AG08395 (cell line): Measurements from ENCODE around the gene ZRANB3.

Experiments used
- DNase-seq: peaks from one replicate; pipeline ENCODE4 v3.0.0; 2012; ENCODE audit warnings: mixed read lengths, low spot score

ZRANB3 gene

DNA sequence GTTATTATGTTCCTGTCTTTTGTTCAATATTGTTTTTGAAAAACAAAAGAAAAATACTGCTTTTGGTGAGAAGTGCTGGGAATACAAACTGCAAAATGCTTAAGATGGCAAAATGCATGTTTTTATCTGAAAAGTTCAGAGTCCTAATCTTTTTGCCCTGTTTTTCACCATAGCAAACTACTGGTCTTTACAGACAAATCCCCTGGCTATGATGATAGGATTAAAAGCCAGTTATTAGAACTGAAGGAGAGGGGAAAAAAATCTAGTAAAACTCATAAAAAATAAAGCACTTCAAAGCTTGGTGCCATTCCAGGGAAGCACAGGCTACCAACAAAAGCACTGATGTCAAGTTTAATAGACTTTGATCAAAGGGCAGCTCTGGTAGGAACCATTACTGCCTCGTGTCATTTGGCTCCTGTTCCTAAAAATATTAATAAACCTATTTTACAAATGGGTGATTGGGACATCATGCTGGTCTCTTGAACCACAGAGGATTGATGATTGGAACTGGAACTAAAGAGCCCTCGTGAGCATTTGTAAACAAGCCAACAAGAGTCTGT is 284.2 kb downstream of the ZRANB3 start:
- DNase-seq, result no peak

DNA sequence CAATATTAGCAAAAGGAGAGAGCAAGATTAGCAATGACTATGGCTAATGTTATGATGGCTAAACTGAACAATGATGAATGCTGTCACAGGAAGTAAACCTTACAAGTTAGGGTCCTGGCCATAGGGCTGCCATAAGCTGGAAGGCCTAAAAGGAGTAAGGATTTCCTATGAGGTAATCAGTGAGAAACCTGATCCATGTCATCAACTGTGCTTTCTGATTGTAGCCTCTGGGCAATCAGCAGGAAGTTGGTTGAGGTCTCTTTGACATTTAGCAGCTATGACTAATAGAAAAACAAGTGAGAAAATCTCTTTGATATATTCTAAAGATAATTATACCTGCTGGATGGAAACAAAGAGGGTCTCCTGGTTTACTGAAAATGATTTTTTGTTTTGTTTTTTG is 285.9 kb downstream of the ZRANB3 start:
- DNase-seq, result no peak

DNA sequence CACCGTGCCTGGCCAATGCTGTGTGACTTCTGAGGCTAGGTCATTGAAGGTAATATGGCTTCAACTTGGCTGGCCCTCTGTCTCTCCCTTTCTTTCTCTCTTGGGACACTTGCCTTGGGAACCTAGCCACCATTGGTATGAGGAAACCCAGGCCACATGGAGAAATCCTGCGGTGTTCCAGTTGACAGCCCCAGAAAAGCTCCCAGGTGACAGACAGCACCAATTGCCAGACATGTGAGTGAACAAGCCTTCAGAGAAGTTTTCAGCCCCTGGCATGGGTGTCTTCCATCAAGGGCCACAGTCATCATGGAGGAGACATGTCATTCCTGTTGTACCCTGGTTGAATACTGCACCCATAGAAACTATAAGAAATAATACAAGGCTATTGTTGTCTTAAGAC is 292.4 kb downstream of the ZRANB3 start:
- DNase-seq, result no peak

DNA sequence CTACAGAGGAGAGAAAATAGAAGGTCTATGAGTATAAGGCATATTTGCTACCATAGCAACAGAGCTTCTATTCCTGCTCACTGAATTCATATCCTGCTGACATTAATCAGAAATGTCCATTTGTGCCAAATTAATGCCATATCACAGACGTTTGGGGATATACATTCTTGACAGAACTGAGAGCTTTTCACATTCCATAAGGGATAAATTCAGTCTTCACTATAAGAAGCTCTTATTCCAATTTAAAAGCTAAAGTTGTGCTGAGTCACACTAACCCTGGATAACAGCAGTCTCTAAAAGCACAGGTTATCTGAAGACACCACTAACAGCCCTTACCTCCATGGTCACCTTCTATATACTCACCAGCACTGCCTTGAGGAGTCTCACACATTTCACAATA is 300.9 kb downstream of the ZRANB3 start:
- DNase-seq, result no peak

DNA sequence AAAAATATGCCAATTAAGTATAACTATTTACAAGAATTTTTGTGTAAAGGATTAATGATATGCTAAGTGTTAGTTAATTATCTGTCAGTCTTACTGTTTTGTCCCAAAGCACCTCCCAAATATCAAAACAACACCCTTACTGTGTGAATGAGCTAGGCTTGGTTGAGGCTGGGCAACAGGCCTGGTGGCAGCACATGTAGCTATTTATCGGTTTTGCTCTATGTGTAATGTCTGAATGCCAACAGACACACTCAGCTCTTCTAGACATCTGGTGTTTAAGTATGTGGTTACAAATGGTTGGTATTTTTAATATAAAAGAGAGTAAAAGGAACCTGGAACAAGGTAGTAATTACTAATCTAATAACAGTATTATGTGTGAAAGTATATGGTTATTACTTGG is 303.6 kb downstream of the ZRANB3 start:
- peak; percentile 40 for DNase-seq

DNA sequence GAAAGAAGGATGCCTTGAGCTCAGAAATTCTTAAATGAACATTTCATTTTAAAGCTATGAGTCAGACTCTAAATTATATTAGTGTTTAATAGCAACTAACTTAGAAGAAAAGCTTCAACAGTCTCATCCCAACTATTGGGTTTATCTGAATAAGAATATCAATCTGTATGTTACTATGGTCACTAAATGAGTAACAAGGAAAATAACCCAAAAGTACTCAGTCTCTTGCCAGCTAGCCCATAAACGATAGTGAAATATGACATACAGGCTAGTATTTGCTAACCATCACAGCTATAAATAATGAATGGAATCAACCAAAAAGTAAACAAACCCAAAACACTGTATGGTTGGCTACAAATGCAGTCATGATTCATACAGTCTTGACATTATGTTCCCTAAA is 304.1 kb downstream of the ZRANB3 start:
- DNase-seq, result peak; percentile 36

DNA sequence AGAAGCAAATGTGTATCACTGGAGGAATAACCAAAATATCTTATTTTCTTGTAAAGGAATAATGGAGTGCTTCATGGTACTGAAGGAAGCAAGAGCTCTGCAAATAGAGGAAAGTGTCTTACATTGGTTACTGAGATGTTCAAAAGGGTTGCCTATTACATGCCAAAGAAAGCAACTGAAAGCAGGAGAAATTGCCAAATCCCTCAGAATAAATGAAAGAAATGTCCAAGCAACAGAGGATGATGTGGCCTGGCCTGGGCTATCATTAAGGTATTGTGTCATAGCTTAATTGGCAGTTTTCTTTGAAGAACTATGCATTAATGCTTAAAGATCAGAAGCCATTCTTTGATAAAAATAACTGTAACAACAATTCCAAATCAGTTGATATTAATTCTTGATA is 305.2 kb downstream of the ZRANB3 start:
- DNase-seq, result no peak

DNA sequence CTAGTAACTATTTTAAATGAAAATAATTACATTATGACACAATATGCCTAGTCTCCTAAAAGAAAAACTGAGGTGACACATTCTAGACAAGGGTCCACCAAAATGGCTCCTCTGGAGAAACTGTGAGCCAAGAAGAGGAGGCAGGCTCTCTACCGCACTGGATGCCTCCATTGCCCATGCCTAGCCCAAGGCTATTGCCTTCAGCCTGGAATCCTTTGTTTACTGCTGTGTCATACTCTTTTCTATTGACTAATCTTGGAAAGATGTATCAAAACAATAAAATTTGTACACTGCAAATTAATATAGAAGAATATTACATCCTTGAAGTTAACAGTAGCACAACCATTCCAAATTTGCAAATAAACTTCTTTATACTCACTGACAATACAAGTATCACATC is 311.8 kb downstream of the ZRANB3 start:
- DNase-seq, result no peak

DNA sequence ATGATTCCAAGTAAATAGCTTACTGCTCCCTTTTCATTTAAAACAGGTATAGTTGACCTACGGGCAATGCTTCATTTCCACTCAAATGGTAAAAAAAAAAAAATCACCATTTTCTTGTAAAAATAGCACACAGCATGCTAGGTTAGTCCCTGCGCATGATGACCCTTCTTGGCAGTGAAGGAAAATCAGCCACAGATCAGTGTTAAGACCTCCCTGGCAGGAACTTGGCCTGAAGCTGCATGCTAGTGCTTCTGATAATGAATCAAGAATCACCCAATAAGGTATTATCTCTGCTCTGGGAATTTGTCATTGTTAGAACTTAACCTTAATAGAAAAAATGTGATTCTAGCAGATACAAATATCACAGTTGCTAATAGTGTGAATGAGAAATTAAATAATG is 312.6 kb downstream of the ZRANB3 start:
- no peak for DNase-seq

DNA sequence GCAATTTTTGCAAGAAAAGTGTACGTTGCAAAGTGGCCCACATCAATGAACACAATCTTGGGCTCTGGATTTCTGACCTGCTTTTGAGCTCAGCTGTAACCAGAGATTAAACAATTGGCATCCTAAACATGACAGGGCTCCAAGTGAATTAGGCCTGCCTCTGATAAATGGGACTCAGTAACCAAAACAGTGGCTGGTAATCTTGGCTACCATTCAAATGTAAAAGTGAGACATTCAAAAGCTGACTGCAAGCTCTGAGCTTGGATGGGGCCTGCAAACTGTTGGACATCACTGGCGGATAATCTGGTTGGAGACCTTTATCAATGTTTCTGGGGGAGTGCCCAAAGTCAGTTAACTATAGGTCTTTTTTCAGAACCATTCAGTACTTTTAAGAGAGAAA is 318.3 kb downstream of the ZRANB3 start:
- DNase-seq, result no peak

DNA sequence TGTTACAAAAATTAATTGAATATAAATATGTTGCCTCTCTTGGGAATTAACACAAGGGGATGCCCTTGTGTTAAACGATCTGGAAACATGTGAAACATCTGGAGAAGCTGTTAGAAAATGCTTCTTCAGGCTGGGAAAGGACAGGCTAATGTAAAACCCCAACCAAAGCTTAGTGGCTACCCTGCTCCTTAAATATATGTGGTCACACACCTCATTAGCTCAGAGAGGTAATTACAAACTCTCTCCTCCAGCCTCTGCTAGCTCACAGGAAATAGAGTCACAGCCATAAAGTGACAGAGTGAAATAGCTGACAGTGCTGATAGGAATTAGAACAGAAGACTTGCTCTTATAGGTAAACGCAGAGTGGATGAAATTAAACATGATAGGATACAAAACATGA is 323.0 kb downstream of the ZRANB3 start:
- DNase-seq, result no peak

DNA sequence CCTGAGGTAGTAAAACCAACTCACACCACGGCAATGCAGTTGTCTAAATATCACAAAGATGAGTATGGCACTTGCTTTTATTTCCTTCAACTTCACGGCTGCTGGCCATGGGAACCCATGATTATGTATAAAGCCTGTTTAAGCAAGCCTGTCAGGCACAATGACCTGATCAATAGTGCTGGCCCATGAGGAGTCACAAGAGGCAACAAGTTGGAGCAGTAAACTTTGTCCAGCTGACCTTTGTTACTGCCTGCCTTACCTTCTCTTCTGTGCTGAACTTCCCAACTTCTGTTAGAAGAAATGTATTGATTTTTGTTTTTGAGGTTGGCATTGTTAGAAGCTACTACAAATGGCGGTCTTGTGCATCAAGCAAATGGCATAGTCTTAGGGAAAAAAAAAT is 327.1 kb downstream of the ZRANB3 start:
- no peak for DNase-seq

DNA sequence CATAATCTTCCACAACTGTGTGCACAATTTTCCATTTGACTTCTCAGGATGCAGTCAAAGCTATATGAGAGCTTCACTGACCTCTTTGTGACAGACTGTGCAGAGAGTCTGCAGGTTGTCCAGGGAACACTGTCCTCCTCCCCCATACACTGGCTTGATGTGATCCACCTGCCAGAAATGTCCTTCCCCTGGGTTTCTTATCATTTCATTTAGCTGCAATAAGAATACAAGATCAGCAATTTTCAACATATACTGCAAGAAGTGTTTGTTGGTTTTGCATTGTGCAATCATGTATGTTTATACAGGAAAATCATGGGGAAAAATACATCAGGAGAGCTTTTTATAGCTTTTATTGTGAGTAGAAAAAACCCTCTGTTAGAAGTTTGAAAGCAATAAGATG is 328.3 kb downstream of the ZRANB3 start:
- DNase-seq, result no peak

DNA sequence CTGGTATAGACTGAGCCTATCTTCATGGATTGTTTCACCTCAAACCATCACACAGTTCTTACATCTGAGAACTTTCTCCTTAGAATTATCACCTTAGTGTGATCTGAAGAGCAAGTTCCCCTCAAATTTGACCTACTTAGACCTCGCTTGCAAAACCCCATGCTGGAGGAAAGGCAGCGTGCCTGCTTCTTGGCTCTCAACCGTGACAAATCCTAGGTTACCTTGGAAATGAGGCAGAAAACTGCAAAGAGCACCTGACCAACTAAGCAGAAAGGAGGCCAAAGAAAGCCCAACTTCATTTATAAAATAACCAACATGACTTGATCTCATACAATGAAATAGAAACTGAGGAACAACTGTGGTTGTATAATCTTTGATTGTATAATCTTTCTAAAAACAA is 332.5 kb downstream of the ZRANB3 start:
- DNase-seq, result no peak

DNA sequence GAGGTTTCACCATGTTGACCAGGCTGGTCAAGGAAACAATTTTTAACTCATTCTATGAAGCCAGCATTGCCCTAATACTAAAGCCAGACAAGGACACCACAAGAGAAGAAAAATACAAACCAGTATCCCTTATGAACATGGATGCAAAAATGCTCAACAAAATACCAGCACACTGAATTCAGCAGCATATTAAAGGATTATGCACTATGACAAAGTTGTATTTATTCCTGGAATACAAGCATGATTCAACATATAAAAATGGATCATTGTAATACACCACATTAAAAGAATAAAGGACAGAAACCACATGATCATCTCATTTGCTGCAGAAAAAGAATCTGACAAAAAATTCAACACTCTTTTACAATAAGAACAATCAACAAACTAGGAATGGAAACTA is 340.2 kb downstream of the ZRANB3 start:
- no peak for DNase-seq

DNA sequence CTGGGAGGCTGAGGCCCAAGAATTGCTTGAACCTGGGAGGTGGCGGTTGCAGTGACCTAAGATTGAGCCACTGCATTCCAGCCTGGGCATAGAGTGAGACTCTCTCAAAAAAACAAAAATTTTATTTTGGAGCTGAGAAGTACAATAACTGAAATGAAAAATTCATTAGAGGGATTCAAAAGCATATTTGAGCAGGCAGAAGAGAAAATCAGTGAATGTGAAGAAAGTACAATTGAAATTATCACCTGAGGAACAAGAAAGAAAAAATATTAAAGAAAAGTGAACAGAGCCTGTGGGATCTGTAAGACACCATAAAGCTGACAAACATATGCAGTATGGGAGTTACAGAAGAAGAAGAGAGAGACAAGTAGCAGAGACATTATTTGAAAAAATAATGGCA is 341.9 kb downstream of the ZRANB3 start:
- no peak for DNase-seq

DNA sequence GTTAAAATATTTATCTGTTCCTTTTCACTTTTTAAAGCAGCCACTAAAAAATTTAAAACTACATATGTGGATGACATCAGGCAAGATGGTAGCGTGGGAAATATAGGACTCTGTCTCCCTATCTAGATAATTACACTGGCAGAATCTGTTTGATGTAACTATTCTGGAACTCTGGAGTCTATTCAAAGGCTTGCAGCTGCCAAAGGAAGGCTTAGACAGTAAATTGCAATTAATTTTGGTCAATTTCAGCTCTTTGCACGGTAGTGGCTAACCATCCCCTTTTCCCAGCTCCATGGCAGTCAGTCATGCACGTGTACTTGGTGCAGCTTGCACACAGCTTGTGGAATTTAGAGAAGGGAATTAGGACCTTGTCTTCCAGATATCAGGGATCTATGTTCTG is 343.7 kb downstream of the ZRANB3 start:
- DNase-seq, result no peak

DNA sequence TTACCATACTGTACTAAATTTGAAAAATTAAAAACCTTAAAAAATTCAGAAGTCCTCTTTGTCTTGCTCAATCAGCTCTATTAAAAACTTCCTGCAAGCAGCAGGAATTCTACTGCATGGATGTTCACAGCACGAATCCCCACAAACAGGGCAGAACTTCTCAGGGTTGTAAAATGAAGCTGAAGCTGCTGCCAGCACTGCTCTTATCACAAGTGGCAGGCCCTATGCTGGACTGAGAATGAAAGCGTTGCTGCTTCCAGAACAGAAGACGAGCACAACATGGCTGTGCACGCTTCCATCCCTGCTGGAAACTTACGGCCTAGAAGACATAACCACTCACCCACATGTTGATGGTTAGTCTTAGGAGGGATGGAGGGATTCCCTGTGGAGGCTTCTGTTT is 345.0 kb downstream of the ZRANB3 start:
- no peak for DNase-seq

DNA sequence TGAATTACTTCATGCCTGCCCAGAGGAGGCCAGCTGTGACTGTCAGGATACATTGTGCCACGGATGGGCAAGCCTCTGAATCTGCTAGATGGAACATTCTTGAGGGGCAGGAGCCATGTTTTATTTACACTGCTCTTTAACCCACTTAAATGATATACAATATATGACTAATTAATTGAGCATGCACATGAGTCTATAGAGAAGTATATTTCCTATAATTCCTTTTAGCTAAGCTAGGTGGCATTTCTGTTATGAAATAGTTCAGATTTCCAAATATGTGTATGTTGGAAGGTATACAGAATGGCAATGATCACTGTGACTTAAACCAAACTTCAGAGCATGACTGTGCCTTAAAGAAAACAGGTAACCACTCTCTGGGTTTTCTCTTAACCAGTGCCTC is 347.2 kb downstream of the ZRANB3 start:
- DNase-seq, result no peak

DNA sequence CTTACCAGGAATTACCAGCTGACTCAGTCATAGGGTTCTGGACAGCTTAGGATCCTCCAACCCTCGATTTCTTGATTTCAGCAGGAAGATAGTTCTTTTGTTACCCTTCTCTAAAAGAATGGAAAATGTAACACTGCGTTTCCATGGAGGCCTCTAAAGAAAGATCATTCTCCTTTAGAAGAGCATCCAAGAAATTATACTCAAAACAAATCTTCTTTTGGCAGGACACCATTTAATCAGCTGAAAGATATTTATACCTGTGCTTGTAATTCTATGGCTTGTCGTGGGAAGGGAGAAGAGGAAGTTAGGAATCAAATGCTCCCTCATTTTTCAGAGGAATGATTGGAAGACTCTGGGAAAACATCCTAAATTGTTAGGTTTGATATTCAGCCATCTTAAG is 348.4 kb downstream of the ZRANB3 start:
- no peak for DNase-seq

DNA sequence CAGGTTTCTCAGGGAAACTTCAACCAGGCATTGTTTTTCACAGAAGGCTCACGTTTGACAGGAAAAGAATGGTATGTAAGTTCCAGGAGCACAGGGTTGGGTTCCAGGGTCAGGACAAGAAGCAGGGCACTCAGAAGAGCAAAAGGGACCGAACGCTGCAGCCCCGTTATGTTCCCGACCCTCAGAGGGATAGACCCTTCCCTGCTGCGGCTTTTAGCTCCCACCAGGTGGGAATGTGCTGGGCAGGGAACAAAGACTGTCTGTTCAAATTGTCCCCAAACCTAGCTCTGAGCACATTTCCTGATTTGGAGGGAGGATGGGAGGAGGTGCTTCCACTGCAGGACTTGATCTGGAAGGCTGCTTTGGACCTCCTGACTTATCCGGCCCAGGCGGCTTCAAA is 348.8 kb downstream of the ZRANB3 start:
- DNase-seq, result no peak

DNA sequence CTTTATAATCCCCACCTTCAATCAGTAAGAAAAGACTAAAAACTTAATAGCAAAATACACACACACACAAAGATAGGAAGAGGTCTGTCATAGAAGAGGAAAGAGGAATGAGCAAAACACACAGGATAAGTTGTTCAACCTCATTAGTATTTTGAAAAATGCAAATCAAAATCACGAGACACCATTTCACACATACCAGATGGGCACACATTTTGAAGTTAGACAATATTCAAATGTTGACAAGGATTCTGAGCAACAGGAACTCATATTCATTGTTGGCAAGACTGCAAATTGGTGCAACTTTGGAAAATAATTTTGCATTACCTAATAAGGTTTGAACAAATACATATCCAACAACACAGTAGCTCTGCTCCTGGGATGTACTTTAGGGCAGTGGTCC is 351.3 kb downstream of the ZRANB3 start:
- DNase-seq, result no peak

DNA sequence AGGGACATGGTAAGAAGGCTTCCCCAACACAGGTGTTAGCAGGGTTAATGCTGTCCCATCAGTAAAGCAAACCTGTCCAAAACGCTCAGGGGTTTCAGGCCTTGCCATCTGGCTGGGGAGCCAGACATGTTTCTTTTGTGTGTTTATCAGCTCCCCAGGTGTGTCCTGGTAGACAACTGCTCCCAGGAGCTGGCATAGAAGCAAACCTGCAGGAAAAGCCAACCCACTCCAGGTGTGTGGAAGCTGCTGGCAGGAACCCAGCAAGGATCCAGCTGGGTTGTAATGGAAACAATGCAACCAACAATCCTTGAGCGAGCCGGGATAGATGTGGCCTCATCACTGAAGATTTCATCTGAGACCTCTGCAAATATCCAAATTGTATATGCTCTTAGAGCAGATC is 355.8 kb downstream of the ZRANB3 start:
- DNase-seq, result no peak

DNA sequence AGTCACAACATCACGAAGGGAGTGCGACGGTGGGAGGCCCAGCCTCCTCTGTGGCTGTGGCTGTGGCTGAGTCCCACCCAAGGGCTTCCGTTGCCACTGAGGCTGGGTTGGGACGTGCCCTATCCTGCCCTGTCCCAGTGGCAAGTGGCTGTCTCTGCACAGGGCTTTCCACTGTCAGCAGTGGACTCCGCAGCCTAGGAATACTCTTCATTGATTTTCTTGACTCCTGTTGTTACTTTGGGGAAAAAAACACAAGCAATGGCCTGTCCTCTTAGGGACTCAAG is 356.3 kb downstream of the ZRANB3 start:
- no peak for DNase-seq

DNA sequence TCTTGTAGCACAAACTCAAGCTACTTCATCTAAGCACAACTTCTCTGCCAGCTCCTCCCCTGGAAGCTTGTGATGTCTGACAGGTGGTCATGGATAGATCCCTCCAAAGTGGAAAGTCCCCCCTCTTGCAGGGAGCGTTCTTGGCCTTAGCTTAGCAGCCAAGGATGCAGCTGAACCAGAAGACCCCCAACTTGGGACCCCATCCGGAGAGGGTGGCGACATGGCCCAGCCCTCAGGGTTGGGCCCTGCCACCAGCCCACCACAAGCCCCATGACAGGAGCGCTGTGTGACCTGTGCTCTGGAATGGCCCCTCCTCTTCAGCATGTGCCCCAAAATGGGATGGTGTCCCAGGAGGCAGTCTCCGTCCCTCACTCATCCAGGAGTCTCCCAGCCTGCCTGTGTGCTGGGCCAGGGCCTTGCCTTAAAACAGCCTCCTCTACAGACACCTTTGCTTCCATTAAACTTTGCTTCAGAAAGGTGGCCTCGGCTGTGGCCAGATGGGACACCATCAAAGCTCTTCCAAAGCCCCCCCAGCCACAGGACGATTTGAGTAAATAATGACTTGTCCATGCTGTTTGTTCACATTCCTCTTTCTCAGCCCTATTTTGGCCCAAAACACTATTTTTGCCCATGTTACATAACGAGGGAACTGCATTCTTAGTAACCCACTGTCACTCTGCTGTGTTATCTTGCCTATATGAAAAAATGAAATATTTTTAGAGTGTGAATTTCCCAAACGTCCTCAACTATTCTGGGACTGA is 356.8 kb downstream of the ZRANB3 start:
- no peak for DNase-seq
